Naive B cell (primary cell): Measurements from ENCODE around the gene INTS6. TPM values are rescaled to one million over a fixed set of nuclear protein-coding genes. Genes with fewer than 3 reads are reported as not detected.
A peak's percentile ranks its signal among the peaks of the same experiment; 100 is the strongest.

Source experiments
- ATAC-seq, 2 donors: fragments of 150-1000 bp; cut with Tn5 transposase; 2 replicates each; pipeline ENCODE4 v1.10.0; 2021; ENCODE audit warnings: low read depth in 2 of 2, mild to moderate bottlenecking in 2 of 2, moderate library complexity in 2 of 2
- DNase-seq: peaks from one replicate; pipeline ENCODE4 v3.0.0; 2022
- H3K27ac Mint-ChIP-seq, 6 donors: one replicate each; pipeline ENCODE4 v1.8.0; 2020 to 2022; ENCODE audit warnings: mild to moderate bottlenecking in 6 of 6, mixed read lengths in 6 of 6, moderate library complexity in 5 of 6, inconsistent platforms in 2 of 6
- H3K27me3 Mint-ChIP-seq, 3 donors: one replicate each; pipeline ENCODE4 v1.8.0; 2021 to 2022; ENCODE audit warnings: mixed read lengths in 3 of 3, mild to moderate bottlenecking in 1 of 3
- H3K36me3 Mint-ChIP-seq, 2 donors: one replicate each; pipeline ENCODE4 v1.8.0; 2020 to 2022; ENCODE audit warnings: mixed read lengths in 2 of 2, inconsistent platforms in 1 of 2, mild to moderate bottlenecking in 1 of 2
- H3K4me1 Mint-ChIP-seq, 3 donors: one replicate each; pipeline ENCODE4 v1.8.0; 2020 to 2022; ENCODE audit warnings: mixed read lengths in 3 of 3, inconsistent platforms in 1 of 3, mild to moderate bottlenecking in 1 of 3, moderate library complexity in 1 of 3
- H3K4me3 Mint-ChIP-seq, 8 donors: one replicate each; pipeline ENCODE4 v1.8.0; 2020 to 2022; ENCODE audit warnings: mild to moderate bottlenecking in 8 of 8, mixed read lengths in 8 of 8, moderate library complexity in 8 of 8, inconsistent platforms in 2 of 8
- H3K9me3 Mint-ChIP-seq, 7 donors: one replicate each; pipeline ENCODE4 v1.8.0; 2020 to 2022; ENCODE audit warnings: mixed read lengths in 7 of 7, mild to moderate bottlenecking in 5 of 7, inconsistent platforms in 2 of 7, moderate library complexity in 1 of 7
- polyA plus RNA-seq, 6 donors: library from polyadenylated mRNA; unstranded; fragments of 300-500 nt; fragmentation: Illumina TruSeq; gene quantifications; one replicate each; pipeline ENCODE4 v1.2.3, GENCODE V29; 2021; ENCODE audit warnings: low read depth in 6 of 6

Gene INTS6
- polyA plus RNA-seq, 6 donors from 2014 or later, result 20.6 to 33.5 (median 26.7) TPM

GRCh38 chr13:51477653-51478324, 25.0 kb upstream of the INTS6 start:
- H3K27ac Mint-ChIP-seq, result no peak overlapping the region

GRCh38 chr13:51477149-51477548, 24.3 kb upstream of the INTS6 start:
- no peak for ATAC-seq

More at GRCh38 chr13:51477653-51478324, 25.0 kb upstream of the INTS6 start:
- peaks cover 0 to 2% (median 0%) of the 10 kb centered on the region in 7 donors for H3K9me3 Mint-ChIP-seq
- no peak for ATAC-seq
- H3K36me3 Mint-ChIP-seq, result no peaks in the 10 kb centered on the region
- H3K4me3 Mint-ChIP-seq, result no peak overlapping the region
- H3K4me1 Mint-ChIP-seq, result no peaks in the 10 kb centered on the region
- H3K27me3 Mint-ChIP-seq, result no peaks in the 10 kb centered on the region
- no peak for DNase-seq

GRCh38 chr13:51475727-51476501, 23.1 kb upstream of the INTS6 start:
- Mint-ChIP-seq H3K9me3 (no peaks in the 10 kb centered on the region), H3K4me1 (no peaks in the 10 kb centered on the region), H3K36me3 (no peaks in the 10 kb centered on the region), H3K27ac (no peak overlapping the region), H3K4me3 (no peak overlapping the region), H3K27me3 (no peaks in the 10 kb centered on the region)
- DNase-seq (no peak), ATAC-seq (no peak)

More at GRCh38 chr13:51477149-51477548, 24.3 kb upstream of the INTS6 start:
- H3K36me3 Mint-ChIP-seq, result no peaks in the 10 kb centered on the region
- H3K4me1 Mint-ChIP-seq, result no peaks in the 10 kb centered on the region
- H3K27ac Mint-ChIP-seq, result no peak overlapping the region
- no peaks in the 10 kb centered on the region for H3K9me3 Mint-ChIP-seq
- DNase-seq, result no peak
- H3K4me3 Mint-ChIP-seq, result no peak overlapping the region
- H3K27me3 Mint-ChIP-seq, result no peaks in the 10 kb centered on the region

DNA sequence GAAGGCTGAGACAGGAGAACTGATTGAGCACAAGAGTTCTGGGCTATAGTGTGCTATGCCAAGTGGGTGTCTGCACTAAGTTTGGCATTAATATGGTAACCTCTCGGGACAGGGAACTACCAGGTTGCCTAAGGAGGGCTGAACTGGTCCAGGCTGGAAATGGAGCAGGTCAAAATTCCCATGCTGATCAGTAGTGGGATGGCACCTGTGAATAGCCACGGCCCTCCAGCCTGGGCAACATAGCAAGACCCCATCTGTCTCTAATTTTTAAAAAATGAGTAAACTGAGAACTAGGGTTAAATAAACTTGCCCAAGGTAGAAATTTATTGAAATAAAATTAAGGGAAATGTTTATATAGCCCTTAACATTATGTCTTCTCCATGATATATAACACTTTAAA, 17.0 kb upstream of the INTS6 start:
- ATAC-seq, result no peak
- H3K9me3 Mint-ChIP-seq, result no peaks in the 10 kb centered on the region
- no peak overlapping the region for H3K4me3 Mint-ChIP-seq
- peak overlapping the region in 1 of 6 donors; percentile 69 for H3K27ac Mint-ChIP-seq
- H3K36me3 Mint-ChIP-seq, result no peaks in the 10 kb centered on the region
- DNase-seq, result no peak
- H3K27me3 Mint-ChIP-seq, result no peaks in the 10 kb centered on the region
- no peaks in the 10 kb centered on the region for H3K4me1 Mint-ChIP-seq

- ATAC-seq, result no peak
- H3K27me3 Mint-ChIP-seq, result no peaks in the 10 kb centered on the region
- no peaks in the 10 kb centered on the region for H3K9me3 Mint-ChIP-seq
- H3K4me1 Mint-ChIP-seq, result no peaks in the 10 kb centered on the region
- no peaks in the 10 kb centered on the region for H3K36me3 Mint-ChIP-seq
- no peak overlapping the region for H3K4me3 Mint-ChIP-seq
- H3K27ac Mint-ChIP-seq, result no peak overlapping the region
- DNase-seq, result no peak
Observed at GRCh38 chr13:51467730-51468129, 14.9 kb upstream of the INTS6 start.

DNA sequence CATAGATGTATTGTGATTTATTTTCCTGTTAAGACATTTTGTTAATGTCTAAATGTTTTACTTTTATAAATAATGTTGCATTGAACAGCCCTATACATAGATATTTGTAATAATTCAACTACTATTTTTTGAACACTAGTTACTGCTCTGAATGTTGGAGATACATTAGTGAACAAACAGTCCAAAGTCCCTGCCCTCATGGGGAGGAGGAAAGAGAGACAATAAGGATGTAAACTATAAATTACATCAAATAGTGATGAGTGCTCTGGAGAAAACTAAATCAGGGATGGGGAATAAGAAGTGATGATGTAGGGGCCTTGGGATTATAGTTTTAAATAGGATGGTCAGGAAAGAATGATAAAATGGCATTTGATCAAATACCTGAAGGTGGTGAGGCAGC, 12.3 kb upstream of the INTS6 start:
- no peak overlapping the region for H3K4me3 Mint-ChIP-seq
- H3K27ac Mint-ChIP-seq, result peak overlapping the region in 1 of 6 donors; percentile 3
- ATAC-seq (no peak), DNase-seq (no peak)
- no peaks in the 10 kb centered on the region for H3K27me3 Mint-ChIP-seq
- no peaks in the 10 kb centered on the region for H3K4me1 Mint-ChIP-seq
- no peaks in the 10 kb centered on the region for H3K9me3 Mint-ChIP-seq
- peaks cover 0 to 1% of the 10 kb centered on the region in 2 donors for H3K36me3 Mint-ChIP-seq

- DNase-seq (no peak), ATAC-seq (no peak)
- Mint-ChIP-seq H3K9me3 (peaks cover 0 to 1% (median 0%) of the 10 kb centered on the region in 7 donors), H3K4me3 (peak overlapping the region in 3 of 8 donors; percentile 2 to 61 (median 23)), H3K27ac (no peak overlapping the region), H3K27me3 (no peaks in the 10 kb centered on the region), H3K36me3 (peaks cover 4 to 24% of the 10 kb centered on the region in 2 donors), H3K4me1 (peaks cover 30 to 32% (median 31%) of the 10 kb centered on the region in 3 donors)
Observed at GRCh38 chr13:51457086-51457815, 4.4 kb upstream of the INTS6 start.

DNA sequence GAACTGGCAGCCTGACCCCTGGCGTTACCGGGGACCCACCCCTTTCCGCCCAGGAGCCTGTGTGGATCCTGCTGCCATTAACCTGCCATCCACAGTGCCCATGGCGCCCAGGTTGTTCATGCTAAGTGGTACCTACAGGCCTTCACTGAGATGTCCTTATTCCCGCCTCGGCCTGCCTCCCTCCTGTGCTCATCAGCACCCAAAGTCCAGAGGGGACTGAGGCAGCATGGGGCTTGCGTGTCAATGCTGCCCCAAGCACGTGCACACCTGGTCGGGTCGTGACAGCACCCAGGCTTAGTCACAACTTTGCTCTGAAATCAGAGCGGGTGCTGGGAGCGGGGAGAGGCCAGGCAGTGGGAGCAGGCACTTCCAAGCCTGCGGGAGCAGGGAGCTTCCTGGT, 3.7 kb upstream of the INTS6 start:
- peaks cover 31 to 32% (median 31%) of the 10 kb centered on the region in 3 donors for H3K4me1 Mint-ChIP-seq
- no peak for DNase-seq
- no peaks in the 10 kb centered on the region for H3K27me3 Mint-ChIP-seq

GRCh38 chr13:51455532-51455931, 2.7 kb upstream of the INTS6 start:
- Mint-ChIP-seq H3K4me3 (peak overlapping the region in 4 of 8 donors; percentile 30 to 99 (median 64)), H3K9me3 (peaks cover 0 to 1% (median 0%) of the 10 kb centered on the region in 7 donors), H3K27me3 (no peaks in the 10 kb centered on the region), H3K36me3 (peaks cover 4 to 24% of the 10 kb centered on the region in 2 donors), H3K4me1 (peaks cover 34 to 41% (median 38%) of the 10 kb centered on the region in 3 donors), H3K27ac (peak overlapping the region in 5 of 6 donors; percentile 29 to 99 (median 94))
- DNase-seq, result no peak
- ATAC-seq, result no peak

More for the DNA sequence above, 3.7 kb upstream of the INTS6 start:
- Mint-ChIP-seq H3K27ac (no peak overlapping the region), H3K36me3 (peaks cover 4 to 24% of the 10 kb centered on the region in 2 donors), H3K4me3 (no peak overlapping the region), H3K9me3 (peaks cover 0 to 1% (median 0%) of the 10 kb centered on the region in 7 donors)
- ATAC-seq, result no peak

DNA sequence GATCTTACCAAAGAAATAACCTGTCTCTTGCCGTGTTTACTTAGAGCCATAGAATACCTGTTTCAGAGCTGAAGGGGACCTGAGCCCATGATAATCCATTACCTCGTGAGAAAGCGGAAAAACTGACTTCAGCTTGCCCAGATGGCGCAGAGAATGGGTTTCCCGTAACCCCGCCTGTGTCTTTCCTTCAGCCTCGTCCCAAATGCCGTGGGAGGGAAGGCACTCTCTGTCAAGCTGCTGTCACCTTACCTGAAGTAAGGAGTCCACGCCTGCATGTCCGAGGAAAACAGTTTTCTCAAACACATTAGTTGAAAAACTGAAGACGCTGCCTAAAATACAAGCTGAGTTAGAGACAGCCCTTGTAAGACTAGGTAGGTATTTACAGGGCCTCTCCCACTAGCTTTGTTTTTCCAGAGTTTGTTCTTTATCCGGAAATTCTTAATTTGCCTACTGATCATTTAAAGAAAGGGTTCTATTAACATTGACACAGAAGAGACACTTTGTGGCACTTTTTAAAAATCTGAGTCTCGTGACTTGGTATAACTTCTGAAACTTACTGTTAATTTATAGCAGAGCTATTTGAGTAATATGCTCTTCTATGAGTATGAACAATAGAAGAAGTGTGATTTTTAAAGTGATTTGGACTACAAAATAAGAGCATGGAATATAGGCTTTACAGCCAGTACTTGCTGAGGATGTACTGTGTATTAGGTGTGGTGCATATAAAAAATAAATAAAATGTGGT, 1.3 kb upstream of the INTS6 start:
- DNase-seq (no peak), ATAC-seq (no peak)
- Mint-ChIP-seq H3K36me3 (peaks cover 9 to 16% of the 10 kb centered on the region in 2 donors), H3K4me3 (peak overlapping the region; percentile 87 to 99 (median 94)), H3K4me1 (peaks cover 36 to 48% (median 39%) of the 10 kb centered on the region in 3 donors), H3K27me3 (no peaks in the 10 kb centered on the region), H3K27ac (peak overlapping the region; percentile 89 to 99 (median 98)), H3K9me3 (peaks cover 0 to 1% (median 0%) of the 10 kb centered on the region in 7 donors)

GRCh38 chr13:51453207-51453958, 547 bp upstream of the INTS6 start:
- Mint-ChIP-seq H3K27me3 (no peaks in the 10 kb centered on the region), H3K4me1 (peaks cover 36 to 51% (median 37%) of the 10 kb centered on the region in 3 donors), H3K27ac (peak overlapping the region; percentile 97 to 99 (median 98)), H3K9me3 (peaks cover 0 to 1% (median 0%) of the 10 kb centered on the region in 7 donors), H3K4me3 (peak overlapping the region; percentile 87 to 99 (median 94)), H3K36me3 (peaks cover 9 to 16% of the 10 kb centered on the region in 2 donors)
- peak; percentile 88 for DNase-seq
- peak; percentile 47 to 52 for ATAC-seq
